HT1080 (cell line): ENCODE measurements around the gene NID1. TPM values are rescaled to one million over a fixed set of nuclear protein-coding genes. Genes with fewer than 3 reads are reported as not detected.
"Not testable (repeated sequence)": the region's sequence is repeated elsewhere in the genome, so short reads cannot be mapped to it uniquely, and the experiment has no call there.

ENCODE experiments used
- DNase-seq: peaks from one replicate; pipeline ENCODE4 v3.0.0-alpha.2; 2015; ENCODE audit warnings: low read depth
- total RNA-seq: library from RNA; depleted of rRNA; stranded (reverse); fragments of >200 nt; shearing (Covaris generic); gene quantifications from 2 replicates; pipeline ENCODE4 v1.2.3, GENCODE V29; 2014

The NID1 gene
- total RNA-seq, 1 experiment from 2014 or later = 17.5 TPM

DNA sequence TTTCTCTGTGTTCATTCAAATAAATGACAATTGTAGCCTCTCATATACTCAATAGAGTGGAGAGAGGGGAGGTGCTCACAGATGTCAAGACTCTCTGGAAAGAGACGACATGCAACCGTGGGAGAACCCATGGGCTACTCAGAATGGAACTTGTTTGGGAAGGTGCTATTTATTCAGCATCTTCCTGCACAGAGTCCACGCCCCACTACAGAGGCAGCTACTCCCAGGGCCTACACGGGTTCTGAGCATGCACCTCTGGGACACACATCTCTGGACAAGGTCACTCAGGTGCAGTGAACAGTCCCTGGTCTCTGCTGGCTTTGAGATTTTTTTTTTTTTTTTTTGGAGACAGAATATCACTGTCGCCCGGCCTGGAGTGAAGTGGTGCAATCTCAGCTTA lies 64.1 kb downstream of the NID1 start:
- no peak for DNase-seq

GRCh38 chr1:235999259-235999925 lies 65.5 kb downstream of the NID1 start:
- peak; percentile 98 for DNase-seq

- DNase-seq = peak; percentile 18
Measured at GRCh38 chr1:235998812-235999211, 66.1 kb downstream of the NID1 start.

DNA sequence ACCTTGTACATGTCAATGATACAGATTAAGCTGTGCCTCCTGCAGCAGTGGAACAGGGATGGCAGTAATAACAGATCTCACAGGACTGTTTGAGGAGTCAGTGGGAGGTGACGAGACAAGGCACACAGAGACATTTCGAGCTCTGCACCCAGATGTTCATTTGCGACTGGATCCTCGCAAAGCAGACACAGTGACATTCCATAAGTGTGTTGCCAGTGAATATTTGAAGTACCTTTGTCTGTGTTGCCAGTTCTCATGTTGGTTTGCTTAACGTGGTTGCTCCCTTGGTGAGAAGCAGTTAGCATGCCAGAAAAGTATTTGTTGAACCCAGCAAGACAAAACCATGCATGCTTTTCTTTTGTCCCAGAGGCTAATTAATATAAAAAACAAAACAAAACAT lies 67.0 kb downstream of the NID1 start:
- no peak for DNase-seq

DNA sequence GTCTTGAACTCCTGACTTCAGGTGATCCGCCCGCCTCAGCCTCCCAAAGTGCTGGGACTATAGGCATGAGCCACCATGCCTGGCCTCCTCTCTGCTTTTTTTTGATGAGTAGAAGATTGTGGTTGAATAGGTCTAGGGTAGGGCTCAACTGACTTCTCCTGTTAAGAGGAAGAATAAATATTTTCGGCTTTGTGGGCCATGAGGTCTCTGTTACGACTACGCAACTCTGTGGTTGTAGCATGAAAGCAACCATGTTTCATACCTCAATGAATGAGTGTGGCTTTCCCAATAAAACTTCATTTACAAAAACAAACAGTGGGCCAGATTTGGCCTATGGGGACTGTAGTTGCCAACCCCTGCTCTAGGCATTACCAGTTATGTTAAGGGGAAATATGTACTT lies 67.8 kb downstream of the NID1 start:
- no peak for DNase-seq

DNA sequence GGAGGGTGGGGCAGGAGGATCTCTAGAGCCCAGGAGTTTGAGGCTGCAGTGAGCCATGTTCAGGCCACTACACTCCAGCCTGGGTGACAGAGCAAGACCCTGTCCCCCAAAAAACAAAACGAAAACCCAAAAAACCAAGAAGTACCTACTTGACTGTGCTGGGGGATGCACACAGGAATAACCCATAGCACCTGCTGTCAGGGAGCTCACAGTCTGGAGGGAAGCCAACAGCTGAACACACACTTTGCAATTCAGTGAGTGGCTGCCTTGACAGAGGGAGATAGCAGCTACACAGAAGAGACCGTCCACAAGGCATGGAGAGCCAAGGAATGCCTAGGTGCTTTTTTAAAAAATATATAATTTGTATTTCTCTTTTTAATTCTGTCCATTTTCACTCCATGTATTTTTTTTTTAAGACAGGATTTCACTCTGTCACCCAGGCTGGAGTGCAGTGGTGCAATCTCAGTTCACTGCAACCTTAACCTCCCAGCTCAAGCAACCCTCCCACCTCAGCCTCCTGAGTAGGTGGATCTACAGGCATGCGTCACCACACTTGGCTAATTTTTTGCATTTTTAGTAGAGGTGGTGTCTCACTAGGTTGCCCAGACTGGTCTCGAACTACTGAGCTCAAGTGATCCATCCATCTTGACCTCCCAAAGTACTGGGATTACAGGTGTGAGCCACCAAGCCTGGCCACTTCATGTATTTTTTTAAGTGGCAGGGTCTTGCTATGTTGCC lies 68.7 kb downstream of the NID1 start:
- DNase-seq = no peak

DNA sequence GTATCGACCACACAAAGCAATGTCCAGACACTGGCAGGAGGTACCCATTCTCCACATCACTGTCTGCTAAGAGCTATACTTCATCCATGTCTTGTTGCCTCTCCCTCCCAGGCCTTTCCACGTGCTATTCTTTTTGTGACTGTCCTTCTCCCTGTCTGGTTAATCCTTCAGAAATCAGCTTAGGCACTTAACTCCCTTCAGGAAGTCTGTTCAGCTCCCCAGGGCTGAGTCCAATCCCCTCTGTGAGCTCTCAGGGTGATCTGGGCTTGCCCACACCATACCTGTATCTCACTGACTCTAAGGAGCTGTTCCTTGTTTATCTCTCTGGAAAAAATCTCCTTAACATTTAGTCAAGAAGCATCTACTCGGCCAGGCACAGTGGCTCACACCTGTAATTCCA lies 69.4 kb downstream of the NID1 start:
- DNase-seq = no peak

- DNase-seq = no peak
Measured at GRCh38 chr1:235993652-235994051, 71.2 kb downstream of the NID1 start.

GRCh38 chr1:235992868-235993267 lies 72.0 kb downstream of the NID1 start:
- no peak for DNase-seq

GRCh38 chr1:235992346-235992745 lies 72.5 kb downstream of the NID1 start:
- DNase-seq = no peak

DNA sequence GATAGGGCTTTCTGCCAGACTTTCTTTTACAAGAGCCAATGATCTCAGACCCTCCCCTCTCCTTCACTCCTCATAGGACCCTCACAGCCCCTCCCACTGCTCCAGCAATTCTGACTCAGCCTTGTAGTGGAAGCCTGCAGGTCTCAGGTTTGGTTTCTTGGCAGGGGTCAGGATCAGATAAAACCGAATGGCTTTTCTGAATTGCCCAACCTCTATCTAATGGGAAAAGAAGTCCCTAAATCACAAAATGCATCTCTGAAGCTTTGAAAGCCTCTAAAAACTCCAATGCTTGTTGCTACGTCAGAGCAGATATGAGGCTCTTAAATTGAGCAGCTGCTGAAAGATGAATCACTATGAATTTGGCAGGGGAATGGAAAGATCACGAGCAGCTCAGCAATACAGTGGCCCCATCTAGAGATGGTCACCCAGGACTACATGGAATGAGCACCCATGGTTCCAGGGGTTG lies 74.5 kb downstream of the NID1 start:
- DNase-seq = peak; percentile 34

GRCh38 chr1:235989105-235989504 lies 75.8 kb downstream of the NID1 start:
- no peak for DNase-seq

DNA sequence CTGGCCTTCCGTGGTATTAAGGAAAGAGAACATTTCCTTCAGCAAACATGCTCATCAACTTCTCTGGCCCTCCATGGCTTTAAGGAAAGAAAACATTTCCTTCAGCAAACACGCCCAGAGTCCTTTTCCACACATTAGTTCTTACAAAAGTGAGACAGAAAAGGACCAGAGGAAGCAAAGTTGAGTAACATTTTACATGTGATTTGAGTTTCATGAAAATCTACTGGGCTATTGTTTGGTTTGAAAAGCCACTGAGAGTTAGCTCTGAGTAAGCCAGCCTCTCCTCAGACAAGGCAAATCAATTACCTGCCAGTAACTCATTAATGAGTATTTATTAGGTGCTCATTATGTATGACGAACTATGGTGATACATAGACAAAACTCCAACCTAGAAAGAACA lies 78.0 kb downstream of the NID1 start:
- no peak for DNase-seq

GRCh38 chr1:235984041-235984825 lies 80.7 kb downstream of the NID1 start:
- DNase-seq = peak; percentile 63

- DNase-seq = no peak
Measured at GRCh38 chr1:235980976-235981375, 83.9 kb downstream of the NID1 start.

DNA sequence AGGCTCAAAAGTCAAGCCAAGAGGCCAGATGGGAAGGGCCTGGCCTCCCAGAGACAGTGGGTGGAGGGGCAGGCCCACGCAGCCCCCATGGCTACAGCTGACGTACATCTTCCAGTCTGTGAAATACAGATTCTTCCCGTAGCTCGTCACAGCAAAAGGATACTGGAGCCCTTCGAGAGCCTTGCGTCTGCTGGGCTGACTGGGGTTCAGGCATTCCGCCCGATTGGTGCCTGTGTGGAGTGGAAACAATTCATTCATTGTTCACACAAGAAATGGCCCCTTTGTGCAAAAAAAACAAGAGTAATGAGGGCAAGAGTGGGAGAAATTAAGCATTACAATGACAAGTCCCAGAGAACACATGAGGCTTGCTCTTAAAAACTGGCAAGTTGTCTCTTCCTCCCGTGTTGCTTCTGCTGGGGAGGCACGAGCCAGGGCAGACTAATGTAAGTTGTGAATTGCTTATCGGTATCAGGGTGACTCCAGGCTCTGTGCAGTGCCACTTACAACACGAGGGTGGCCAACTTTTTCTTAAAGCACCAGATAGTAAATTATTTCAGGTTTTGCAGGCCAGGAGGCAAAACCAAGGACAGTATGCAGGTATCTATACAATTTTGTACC lies 85.1 kb downstream of the NID1 start:
- no peak for DNase-seq

GRCh38 chr1:235979176-235979575 lies 85.7 kb downstream of the NID1 start:
- DNase-seq = no peak

DNA sequence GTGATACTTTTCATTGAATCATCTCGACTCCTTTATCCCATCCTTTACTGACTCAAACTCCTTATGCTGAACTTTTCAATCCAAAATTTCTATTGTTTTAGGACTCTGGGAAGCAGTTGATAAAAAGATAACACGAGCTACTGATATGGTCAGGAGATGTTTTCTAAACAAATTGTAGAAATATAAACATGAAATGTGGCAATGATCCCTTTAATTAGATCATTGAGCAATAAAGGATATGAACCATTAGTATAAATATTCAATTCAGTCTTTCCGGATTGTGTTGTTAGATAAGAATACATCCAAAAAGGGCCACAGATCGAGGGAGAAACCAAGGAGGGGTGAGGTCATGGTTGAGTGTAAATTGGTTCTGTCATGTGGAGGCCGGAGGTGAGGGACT lies 88.4 kb downstream of the NID1 start:
- DNase-seq = no peak

DNA sequence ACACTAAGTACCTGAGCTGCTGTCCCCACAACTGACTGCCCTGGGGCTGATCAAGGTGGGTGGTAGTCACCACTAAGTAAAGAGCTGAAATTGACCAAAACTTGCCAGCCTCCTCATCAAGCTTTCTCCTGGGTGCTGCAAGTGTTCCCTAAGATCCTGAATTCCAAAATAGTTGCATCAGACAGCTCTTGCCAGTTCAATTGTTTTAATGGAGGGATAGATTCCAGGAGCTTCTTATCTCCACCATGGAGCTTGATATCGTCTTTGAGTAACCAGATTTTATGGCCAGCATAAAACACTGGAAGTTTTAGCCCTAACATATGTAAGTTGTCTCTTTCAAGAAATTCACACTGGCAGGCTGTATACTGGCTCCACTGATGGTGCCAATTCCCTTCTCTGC lies 90.3 kb downstream of the NID1 start:
- no peak for DNase-seq

DNA sequence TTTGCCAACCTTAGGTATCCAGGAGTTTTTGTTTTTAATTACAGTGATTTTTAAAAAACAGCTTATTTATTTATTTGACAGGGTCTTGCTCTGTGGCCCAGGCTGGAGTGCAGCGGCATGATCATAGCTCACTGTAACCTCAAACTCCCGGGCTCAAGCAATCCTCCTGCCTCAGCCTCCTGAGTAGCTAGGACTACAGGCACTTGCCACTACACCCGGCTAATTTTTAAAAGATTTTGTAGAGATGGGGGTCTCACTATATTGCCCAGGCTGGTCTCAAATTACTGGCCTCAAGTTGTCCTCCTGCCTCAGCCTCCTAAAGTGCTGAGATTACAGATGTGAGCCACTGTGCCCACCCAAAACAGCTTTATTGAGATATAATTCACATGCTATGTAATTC lies 92.2 kb downstream of the NID1 start:
- DNase-seq = not testable (repeated sequence)

DNA sequence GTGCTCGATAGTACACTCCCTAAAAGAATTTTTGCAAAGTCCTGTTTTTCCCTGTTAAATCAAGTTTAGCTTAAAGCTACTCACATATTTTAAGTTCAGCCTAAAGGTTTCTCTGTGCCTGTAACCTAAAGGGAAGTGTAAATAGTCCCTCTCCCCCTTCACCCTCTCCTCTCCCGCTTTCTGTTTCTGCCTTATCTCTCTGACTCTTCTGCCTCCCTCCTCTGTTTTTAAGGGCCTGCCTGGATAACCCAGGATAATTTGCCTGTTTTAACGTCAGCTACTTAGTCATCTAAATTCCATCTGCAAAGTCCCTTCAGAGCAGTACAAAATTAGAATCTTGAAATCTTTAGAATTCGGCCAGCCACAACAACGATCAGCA lies 92.6 kb downstream of the NID1 start:
- DNase-seq = peak; percentile 59
